SU-DHL-6 (cell line): ENCODE results near the gene GRAMD1B.

Source experiments
- H2AFZ ChIP-seq: fragments of 200-600 bp; sonication (generic); 2 replicates; pipeline ENCODE4 v1.6.1; 2014; ENCODE audit warnings: low read depth, mild to moderate bottlenecking, moderate library complexity, mixed read lengths, antibody characterized with exemption, low read length; ENCODE audit not compliant: severe bottlenecking
- H3F3A ChIP-seq: fragments of 200-600 bp; shearing (Covaris generic); 2 replicates; pipeline ENCODE4 v1.6.0; 2016; ENCODE audit warnings: antibody characterized with exemption, mild to moderate bottlenecking; ENCODE audit not compliant: insufficient read depth
- H3K27ac ChIP-seq: fragments of 200-600 bp; sonication (generic); 2 replicates; pipeline ENCODE4 v1.5.1; 2016; ENCODE audit warnings: low read depth, mild to moderate bottlenecking, low read length, moderate library complexity, mixed read lengths
- H3K27me3 ChIP-seq: fragments of 200-600 bp; sonication (generic), shearing (Covaris generic); 2 replicates; pipeline ENCODE4 v1.6.0; 2014; ENCODE audit warnings: mild to moderate bottlenecking, low read length
- H3K36me3 ChIP-seq: fragments of 200-600 bp; sonication (generic); 2 replicates; pipeline ENCODE4 v1.6.1; 2014; ENCODE audit warnings: mild to moderate bottlenecking, low read length, mixed read lengths
- H3K4me2 ChIP-seq: fragments of 300-600, 200-600 bp; shearing (Covaris generic), sonication (generic); 2 replicates; pipeline ENCODE4 v1.6.0; 2014; ENCODE audit warnings: low read length, low read depth, mild to moderate bottlenecking; ENCODE audit not compliant: poor library complexity, severe bottlenecking
- H3K4me3 ChIP-seq: fragments of 200-600 bp; sonication (generic); 2 replicates; pipeline ENCODE4 v1.5.1; 2014; ENCODE audit warnings: antibody characterized with exemption, low read length, mild to moderate bottlenecking, mixed read lengths; ENCODE audit not compliant: insufficient read depth, poor library complexity, severe bottlenecking
- H3K79me2 ChIP-seq: fragments of 200-600 bp; sonication (generic); 2 replicates; pipeline ENCODE4 v1.6.1; 2014; ENCODE audit warnings: mild to moderate bottlenecking, low read length, moderate library complexity; ENCODE audit not compliant: insufficient read depth
- H3K9ac ChIP-seq: fragments of 200-600 bp; sonication (generic); 2 replicates; pipeline ENCODE4 v1.7.0; 2014; ENCODE audit warnings: mild to moderate bottlenecking, low read length
- H3K9me2 ChIP-seq: fragments of 200-600 bp; sonication (generic); replicated peaks from 2 replicates; pipeline ENCODE4 v1.6.1; 2014; ENCODE audit warnings: low read length; ENCODE audit not compliant: insufficient read depth
- H3K9me3 ChIP-seq: fragments of 200-600 bp; sonication (generic); 2 replicates; pipeline ENCODE4 v1.6.1; 2014; ENCODE audit warnings: low read length, mixed read lengths; ENCODE audit not compliant: insufficient read depth
- H4K20me1 ChIP-seq: fragments of 200-600 bp; sonication (generic); 2 replicates; pipeline ENCODE4 v1.6.1; 2014; ENCODE audit warnings: low read depth, mild to moderate bottlenecking, antibody characterized with exemption, low read length, moderate library complexity, mixed read lengths
- EZH2phosphoT487 ChIP-seq: fragments of 200-600 bp; sonication (generic), shearing (Covaris generic); conservative IDR thresholded peaks from 2 replicates; pipeline ENCODE4 v1.6.1; 2018; ENCODE audit warnings: mild to moderate bottlenecking, antibody characterized with exemption, low read length, moderate library complexity, mixed read lengths
- TF ChIP-seq, protein P1 (sequence below): fragments of 200-600 bp; sonication (generic); IDR thresholded peaks from one replicate; pipeline ENCODE4 v1.5.1; 2017; ENCODE audit warnings: antibody characterized with exemption, mild to moderate bottlenecking, low read length, moderate library complexity; ENCODE audit not compliant: insufficient read depth, poor library complexity, severe bottlenecking

Gene GRAMD1B

DNA sequence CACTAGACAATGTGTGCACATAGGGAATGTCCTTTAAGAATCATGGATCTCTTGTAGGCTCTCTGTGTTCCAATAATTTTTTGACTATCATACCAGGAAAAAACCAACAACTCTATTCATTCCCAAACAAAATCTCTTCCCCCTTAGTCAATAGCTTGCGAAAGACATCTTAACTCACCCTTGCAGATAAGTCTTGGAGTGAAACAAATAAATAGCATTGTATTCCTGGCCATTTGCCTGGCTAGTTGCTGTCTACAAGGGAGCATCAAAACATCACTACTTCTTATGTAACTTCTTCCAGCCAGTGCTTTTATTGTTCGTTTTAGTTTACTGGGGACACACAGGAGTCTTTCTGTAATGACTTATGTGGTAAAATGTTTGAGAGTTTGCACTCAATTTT lies 194.9 kb downstream of the GRAMD1B start:
- no peak for TF ChIP-seq EZH2phosphoT487
- TF ChIP-seq, protein P1, sequence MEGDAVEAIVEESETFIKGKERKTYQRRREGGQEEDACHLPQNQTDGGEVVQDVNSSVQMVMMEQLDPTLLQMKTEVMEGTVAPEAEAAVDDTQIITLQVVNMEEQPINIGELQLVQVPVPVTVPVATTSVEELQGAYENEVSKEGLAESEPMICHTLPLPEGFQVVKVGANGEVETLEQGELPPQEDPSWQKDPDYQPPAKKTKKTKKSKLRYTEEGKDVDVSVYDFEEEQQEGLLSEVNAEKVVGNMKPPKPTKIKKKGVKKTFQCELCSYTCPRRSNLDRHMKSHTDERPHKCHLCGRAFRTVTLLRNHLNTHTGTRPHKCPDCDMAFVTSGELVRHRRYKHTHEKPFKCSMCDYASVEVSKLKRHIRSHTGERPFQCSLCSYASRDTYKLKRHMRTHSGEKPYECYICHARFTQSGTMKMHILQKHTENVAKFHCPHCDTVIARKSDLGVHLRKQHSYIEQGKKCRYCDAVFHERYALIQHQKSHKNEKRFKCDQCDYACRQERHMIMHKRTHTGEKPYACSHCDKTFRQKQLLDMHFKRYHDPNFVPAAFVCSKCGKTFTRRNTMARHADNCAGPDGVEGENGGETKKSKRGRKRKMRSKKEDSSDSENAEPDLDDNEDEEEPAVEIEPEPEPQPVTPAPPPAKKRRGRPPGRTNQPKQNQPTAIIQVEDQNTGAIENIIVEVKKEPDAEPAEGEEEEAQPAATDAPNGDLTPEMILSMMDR = no peak
- Histone ChIP-seq H2AFZ (no peak overlapping the region), H3K9me2 (no peaks in the 10 kb centered on the region), H3K27me3 (no peaks in the 10 kb centered on the region), H3K9me3 (no peaks in the 10 kb centered on the region), H3K79me2 (no peaks in the 10 kb centered on the region), H3K9ac (no peak overlapping the region), H3F3A (no peaks in the 10 kb centered on the region), H3K4me2 (no peak overlapping the region), H3K27ac (no peak overlapping the region), H3K4me3 (no peak overlapping the region), H3K36me3 (no peaks in the 10 kb centered on the region), H4K20me1 (no peaks in the 10 kb centered on the region)

DNA sequence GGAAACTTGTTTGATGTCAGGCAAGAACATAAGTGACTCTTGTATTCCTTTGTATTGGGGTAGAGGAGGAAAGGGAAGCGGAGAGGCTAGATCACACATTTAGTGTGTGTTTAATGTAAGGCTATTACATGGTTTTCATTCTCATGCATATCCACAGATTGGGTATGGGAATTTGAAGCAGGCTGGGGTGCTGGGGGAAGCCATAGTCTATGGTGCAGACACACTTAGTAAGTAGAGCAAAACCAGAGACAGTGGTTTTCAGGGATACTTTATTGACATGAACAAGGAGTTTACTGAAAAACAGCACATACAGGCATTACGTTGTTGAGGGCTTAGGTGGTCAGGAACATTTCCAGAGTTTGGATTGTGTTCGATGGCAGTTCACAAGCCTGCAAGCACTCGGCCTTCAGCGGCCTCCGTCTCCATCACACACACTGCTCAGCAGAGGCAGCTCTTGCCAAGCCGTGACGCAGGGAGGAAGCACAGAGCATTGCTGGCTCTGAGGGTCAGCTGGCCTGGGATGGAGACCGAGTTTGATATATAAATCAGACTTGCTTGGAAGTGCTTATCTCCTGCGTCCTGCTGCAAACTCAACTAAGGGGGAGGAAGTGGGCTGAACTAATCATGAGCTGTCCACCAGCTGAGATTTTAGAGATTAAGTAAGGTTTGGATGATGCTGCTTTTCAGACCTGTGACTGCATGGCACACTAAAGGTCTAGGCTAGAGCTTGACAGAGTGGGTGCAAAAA lies 199.0 kb downstream of the GRAMD1B start:
- no peaks in the 10 kb centered on the region for H3F3A ChIP-seq
- no peaks in the 10 kb centered on the region for H3K36me3 ChIP-seq
- no peak for TF ChIP-seq EZH2phosphoT487
- TF ChIP-seq, protein P1 = no peak
- no peaks in the 10 kb centered on the region for H3K9me3 ChIP-seq
- no peak overlapping the region for H3K27ac ChIP-seq
- no peak overlapping the region for H3K9ac ChIP-seq
- no peaks in the 10 kb centered on the region for H3K27me3 ChIP-seq
- H3K4me2 ChIP-seq = no peak overlapping the region
- H3K4me3 ChIP-seq = no peak overlapping the region
- H4K20me1 ChIP-seq = no peaks in the 10 kb centered on the region
- no peaks in the 10 kb centered on the region for H3K79me2 ChIP-seq
- no peaks in the 10 kb centered on the region for H3K9me2 ChIP-seq
- no peak overlapping the region for H2AFZ ChIP-seq

DNA sequence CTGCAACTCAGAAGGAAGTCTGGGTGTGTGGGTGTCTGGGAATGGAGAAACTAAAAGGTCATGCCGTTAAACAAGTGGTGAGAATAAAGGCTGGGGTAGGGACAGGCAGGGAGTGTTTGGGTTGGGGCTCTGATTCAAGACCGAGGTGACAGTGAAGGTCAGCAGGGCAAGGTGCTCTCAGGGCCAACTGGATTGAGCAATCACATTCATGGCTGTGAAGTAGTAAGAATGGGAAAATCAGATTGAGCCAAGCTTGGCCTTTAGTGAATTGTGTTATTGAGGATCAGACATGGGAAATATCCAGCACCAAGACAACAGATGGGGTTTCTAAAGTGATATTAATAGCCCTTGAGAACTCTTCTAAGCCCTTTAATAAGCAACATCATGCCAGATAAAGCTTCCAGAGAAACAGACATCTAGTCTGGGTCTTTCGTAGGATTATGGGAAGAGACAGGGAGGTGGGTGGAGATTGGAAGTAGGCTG lies 200.1 kb downstream of the GRAMD1B start:
- no peaks in the 10 kb centered on the region for H3K9me2 ChIP-seq

More for the DNA sequence above, 200.1 kb downstream of the GRAMD1B start:
- Histone ChIP-seq H2AFZ (no peak overlapping the region), H4K20me1 (no peaks in the 10 kb centered on the region), H3K27me3 (no peaks in the 10 kb centered on the region), H3K9ac (no peak overlapping the region), H3K4me2 (no peak overlapping the region), H3K4me3 (no peak overlapping the region), H3K36me3 (no peaks in the 10 kb centered on the region), H3K27ac (no peak overlapping the region), H3K79me2 (no peaks in the 10 kb centered on the region), H3K9me3 (no peaks in the 10 kb centered on the region), H3F3A (no peaks in the 10 kb centered on the region)
- no peak for TF ChIP-seq EZH2phosphoT487
- TF ChIP-seq, protein P1 = no peak
